SK-N-SH (cell line): ENCODE measurements around the gene CCDC183. TPM values are rescaled to one million over a fixed set of nuclear protein-coding genes. Genes with fewer than 3 reads are reported as not detected.

ENCODE experiments used
- CTCF ChIA-PET: fragments of 300-600, 350-600 bp; formaldehyde crosslinking; extraction: SDS; loops from one replicate; lab custom pipeline; 2021; lab: Yijun Ruan, JAX
- POLR2A ChIA-PET: fragments of 350-600 bp; sonication (Branson Sonifier 250); formaldehyde crosslinking; extraction: SDS; loops from one replicate; lab custom pipeline; 2020; ENCODE audit warnings: antibody characterized with exemption, inconsistent platforms; lab: Yijun Ruan, JAX
- DNase-seq: peaks from one replicate; pipeline ENCODE4 v3.0.0; 2012
- H2AFZ ChIP-seq: fragments of 200-600 bp; sonication (generic); 2 replicates; pipeline ENCODE4 v1.8.1; 2016; ENCODE audit warnings: antibody characterized with exemption, mild to moderate bottlenecking, low read depth
- H3F3A ChIP-seq: fragments of 200-600 bp; sonication (generic); replicated peaks from 2 replicates; pipeline ENCODE3; 2016; ENCODE audit warnings: antibody characterized with exemption, mild to moderate bottlenecking; ENCODE audit not compliant: insufficient read depth
- H3K27ac ChIP-seq, 2 experiments: fragments of 200-500 bp in 1 of 2; fragments of 200-600 bp in 1 of 2; sonication (Bioruptor generic) in 1 of 2; sonication (generic), shearing (Covaris generic) in 1 of 2; 2 replicates each; pipeline versions ENCODE4 v1.5.1 to v1.6.1; 2014 to 2016; ENCODE audit warnings: low read depth in 2 of 2, inconsistent platforms in 1 of 2, low read length in 1 of 2, mild to moderate bottlenecking in 1 of 2, mixed read lengths in 1 of 2
- H3K27me3 ChIP-seq: fragments of 200-600 bp; sonication (generic), shearing (Covaris generic); 2 replicates; pipeline ENCODE4 v1.6.1; 2016; ENCODE audit warnings: mixed run types; ENCODE audit not compliant: insufficient read depth
- H3K36me3 ChIP-seq, 2 experiments: fragments of 200-500 bp in 1 of 2; fragments of 200-600 bp in 1 of 2; sonication (Bioruptor generic) in 1 of 2; sonication (generic) in 1 of 2; replicated peaks in 1 of 2; 2 replicates each; pipeline versions ENCODE3 to v1.5.1; 2014 to 2016; ENCODE audit warnings: low read length in 1 of 2, mild to moderate bottlenecking in 1 of 2; ENCODE audit not compliant: insufficient read depth in 2 of 2, control insufficient read depth in 1 of 2
- H3K4me1 ChIP-seq, 2 experiments: fragments of 200-500 bp in 1 of 2; fragments of 200-600 bp in 1 of 2; sonication (Bioruptor generic) in 1 of 2; sonication (generic), shearing (Covaris generic) in 1 of 2; 2 replicates each; pipeline versions ENCODE4 v1.5.1 to v1.6.1; 2014 to 2016; ENCODE audit warnings: low read depth in 1 of 2, low read length in 1 of 2, mixed run types in 1 of 2; ENCODE audit not compliant: insufficient read depth in 2 of 2, control insufficient read depth in 1 of 2
- H3K4me2 ChIP-seq: fragments of 200-600 bp; sonication (generic), shearing (Covaris generic); 2 replicates; pipeline ENCODE4 v1.6.1; 2017; ENCODE audit warnings: mixed run types
- H3K4me3 ChIP-seq, 2 experiments: fragments of 200-500 bp in 1 of 2; fragments of 200-600 bp in 1 of 2; sonication (Bioruptor generic) in 1 of 2; sonication (generic), shearing (Covaris generic) in 1 of 2; 2 replicates each; pipeline versions ENCODE4 v1.5.1 to v1.8.1; 2014 to 2016; ENCODE audit warnings: low read depth in 2 of 2, inconsistent platforms in 1 of 2, low read length in 1 of 2, mild to moderate bottlenecking in 1 of 2, mixed read lengths in 1 of 2, moderate library complexity in 1 of 2
- H3K79me2 ChIP-seq: fragments of 200-600 bp; sonication (generic); 2 replicates; pipeline ENCODE4 v1.8.1; 2017; ENCODE audit warnings: mild to moderate bottlenecking; ENCODE audit not compliant: insufficient read depth
- H3K9ac ChIP-seq: fragments of 200-600 bp; sonication (generic); 2 replicates; pipeline ENCODE4 v1.6.1; 2017; ENCODE audit warnings: mixed run types
- H3K9me2 ChIP-seq: fragments of 200-600 bp; sonication (generic); 2 replicates; pipeline ENCODE4 v1.6.1; 2017; ENCODE audit warnings: mixed run types
- H3K9me3 ChIP-seq: fragments of 200-600 bp; sonication (generic); 2 replicates; pipeline ENCODE4 v1.6.1; 2017; ENCODE audit warnings: mixed run types, mild to moderate bottlenecking, moderate library complexity
- H4K20me1 ChIP-seq: fragments of 200-600 bp; sonication (generic); 2 replicates; pipeline ENCODE4 v1.6.1; 2017; ENCODE audit warnings: mild to moderate bottlenecking, mixed run types; ENCODE audit not compliant: insufficient read depth
- MEF2A ChIP-seq: IDR thresholded peaks from 2 replicates; pipeline ENCODE4 v1.4.0; 2012; ENCODE audit warnings: low read depth, borderline replicate concordance
- NFIC ChIP-seq: IDR thresholded peaks from 2 replicates; pipeline ENCODE4 v1.4.0; 2012; ENCODE audit warnings: borderline replicate concordance
- NRF1 ChIP-seq: IDR thresholded peaks from 2 replicates; pipeline ENCODE4 v1.6.1; 2012; ENCODE audit warnings: low read depth, mild to moderate bottlenecking, low read length
- POLR2AphosphoS5 ChIP-seq: IDR thresholded peaks from 2 replicates; pipeline ENCODE4 v1.6.1; 2012; ENCODE audit warnings: low read depth, low read length
- TCF12 ChIP-seq: IDR thresholded peaks from 2 replicates; pipeline ENCODE4 v1.4.0; 2012
- WGBS: methylation state at CpG from one replicate; pipeline ENCODE4 v1.1.6; 2017; ENCODE audit warnings: low lambda C conversion rate; 5-methylcytosine and 5-hydroxymethylcytosine counted together
- polyA plus RNA-seq, 3 experiments: library from polyadenylated mRNA; depleted of rRNA; stranded (reverse); fragments of >200 nt; gene quantifications; 2 replicates each; pipeline ENCODE4 v1.2.3, GENCODE V29; 2012
- TF ChIP-seq, protein P1 (sequence below): fragments of 200-600 bp; sonication (generic); IDR thresholded peaks from 2 replicates; pipeline ENCODE4 v1.6.1; 2017; ENCODE audit warnings: antibody characterized with exemption, mild to moderate bottlenecking, moderate library complexity
- TF ChIP-seq, protein P2 (sequence below): IDR thresholded peaks from 2 replicates; pipeline ENCODE4 v1.4.0; 2012; ENCODE audit warnings: low read depth, borderline replicate concordance
- TF ChIP-seq, protein P3 (sequence below): IDR thresholded peaks from 2 replicates; pipeline ENCODE4 v1.6.1; 2012; ENCODE audit warnings: mild to moderate bottlenecking, low read depth, low read length, moderate library complexity
- TF ChIP-seq, protein P4 (sequence below): IDR thresholded peaks from 2 replicates; pipeline ENCODE4 v1.4.0; 2012; ENCODE audit warnings: low read depth, borderline replicate concordance
- TF ChIP-seq, protein P5 (sequence below): fragments of 150-350 bp; IDR thresholded peaks from 2 replicates; pipeline ENCODE4 v1.6.1; 2017; ENCODE audit warnings: antibody characterized with exemption, low read length, low read depth, borderline replicate concordance

CCDC183 gene
- polyA plus RNA-seq, 1 of the 3 experiments (the other 2 are of a cell fraction), result 5.3 TPM

DNA sequence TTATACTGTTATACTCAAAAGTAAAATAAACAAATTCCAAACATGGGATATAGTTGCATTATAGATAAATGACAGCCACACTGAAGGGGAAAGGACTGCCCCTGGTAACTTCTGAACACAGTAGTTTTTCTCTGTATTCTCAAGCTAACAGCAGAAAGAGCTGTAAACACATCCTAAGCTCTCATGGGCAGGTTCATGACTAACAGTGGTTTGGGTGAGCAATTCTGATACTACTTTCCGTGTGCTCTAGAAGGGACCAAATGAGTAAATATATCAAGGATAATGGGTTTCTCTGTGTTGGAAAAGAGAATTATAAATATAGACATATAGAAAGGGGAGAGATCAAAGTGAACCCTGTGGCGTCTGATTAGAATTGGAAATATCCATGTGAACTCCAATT lies 45.6 kb upstream of the CCDC183 start:
- Histone ChIP-seq H3K4me2 (no peak overlapping the region), H3K36me3 (no peaks in the 10 kb centered on the region), H3K27me3 (no peaks in the 10 kb centered on the region), H3K9me3 (no peaks in the 10 kb centered on the region), H4K20me1 (no peaks in the 10 kb centered on the region), H2AFZ (no peak overlapping the region), H3F3A (peaks cover 3% of the 10 kb centered on the region), H3K9me2 (no peaks in the 10 kb centered on the region), H3K79me2 (no peaks in the 10 kb centered on the region), H3K4me1 (no peaks in the 10 kb centered on the region), H3K9ac (no peak overlapping the region), H3K27ac (no peak overlapping the region), H3K4me3 (no peak overlapping the region)
- POLR2A ChIA-PET, result no interaction called here
- WGBS, result 29% methylated on average over 2 of the region's 2 CpGs
- CTCF ChIA-PET, result interaction anchor here (4.7 kb wide), 1 partner anchor 10 kb away, joined by 19 read pairs; no protein-coding TSS in a partner anchor
- DNase-seq, result no peak
- TF ChIP-seq MEF2A (no peak), POLR2AphosphoS5 (no peak), TCF12 (no peak), NFIC (no peak), NRF1 (no peak)
- TF ChIP-seq, protein P1, sequence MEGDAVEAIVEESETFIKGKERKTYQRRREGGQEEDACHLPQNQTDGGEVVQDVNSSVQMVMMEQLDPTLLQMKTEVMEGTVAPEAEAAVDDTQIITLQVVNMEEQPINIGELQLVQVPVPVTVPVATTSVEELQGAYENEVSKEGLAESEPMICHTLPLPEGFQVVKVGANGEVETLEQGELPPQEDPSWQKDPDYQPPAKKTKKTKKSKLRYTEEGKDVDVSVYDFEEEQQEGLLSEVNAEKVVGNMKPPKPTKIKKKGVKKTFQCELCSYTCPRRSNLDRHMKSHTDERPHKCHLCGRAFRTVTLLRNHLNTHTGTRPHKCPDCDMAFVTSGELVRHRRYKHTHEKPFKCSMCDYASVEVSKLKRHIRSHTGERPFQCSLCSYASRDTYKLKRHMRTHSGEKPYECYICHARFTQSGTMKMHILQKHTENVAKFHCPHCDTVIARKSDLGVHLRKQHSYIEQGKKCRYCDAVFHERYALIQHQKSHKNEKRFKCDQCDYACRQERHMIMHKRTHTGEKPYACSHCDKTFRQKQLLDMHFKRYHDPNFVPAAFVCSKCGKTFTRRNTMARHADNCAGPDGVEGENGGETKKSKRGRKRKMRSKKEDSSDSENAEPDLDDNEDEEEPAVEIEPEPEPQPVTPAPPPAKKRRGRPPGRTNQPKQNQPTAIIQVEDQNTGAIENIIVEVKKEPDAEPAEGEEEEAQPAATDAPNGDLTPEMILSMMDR, result no peak
- TF ChIP-seq, protein P2, sequence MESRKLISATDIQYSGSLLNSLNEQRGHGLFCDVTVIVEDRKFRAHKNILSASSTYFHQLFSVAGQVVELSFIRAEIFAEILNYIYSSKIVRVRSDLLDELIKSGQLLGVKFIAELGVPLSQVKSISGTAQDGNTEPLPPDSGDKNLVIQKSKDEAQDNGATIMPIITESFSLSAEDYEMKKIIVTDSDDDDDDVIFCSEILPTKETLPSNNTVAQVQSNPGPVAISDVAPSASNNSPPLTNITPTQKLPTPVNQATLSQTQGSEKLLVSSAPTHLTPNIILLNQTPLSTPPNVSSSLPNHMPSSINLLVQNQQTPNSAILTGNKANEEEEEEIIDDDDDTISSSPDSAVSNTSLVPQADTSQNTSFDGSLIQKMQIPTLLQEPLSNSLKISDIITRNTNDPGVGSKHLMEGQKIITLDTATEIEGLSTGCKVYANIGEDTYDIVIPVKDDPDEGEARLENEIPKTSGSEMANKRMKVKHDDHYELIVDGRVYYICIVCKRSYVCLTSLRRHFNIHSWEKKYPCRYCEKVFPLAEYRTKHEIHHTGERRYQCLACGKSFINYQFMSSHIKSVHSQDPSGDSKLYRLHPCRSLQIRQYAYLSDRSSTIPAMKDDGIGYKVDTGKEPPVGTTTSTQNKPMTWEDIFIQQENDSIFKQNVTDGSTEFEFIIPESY, result no peak
- TF ChIP-seq, protein P3, sequence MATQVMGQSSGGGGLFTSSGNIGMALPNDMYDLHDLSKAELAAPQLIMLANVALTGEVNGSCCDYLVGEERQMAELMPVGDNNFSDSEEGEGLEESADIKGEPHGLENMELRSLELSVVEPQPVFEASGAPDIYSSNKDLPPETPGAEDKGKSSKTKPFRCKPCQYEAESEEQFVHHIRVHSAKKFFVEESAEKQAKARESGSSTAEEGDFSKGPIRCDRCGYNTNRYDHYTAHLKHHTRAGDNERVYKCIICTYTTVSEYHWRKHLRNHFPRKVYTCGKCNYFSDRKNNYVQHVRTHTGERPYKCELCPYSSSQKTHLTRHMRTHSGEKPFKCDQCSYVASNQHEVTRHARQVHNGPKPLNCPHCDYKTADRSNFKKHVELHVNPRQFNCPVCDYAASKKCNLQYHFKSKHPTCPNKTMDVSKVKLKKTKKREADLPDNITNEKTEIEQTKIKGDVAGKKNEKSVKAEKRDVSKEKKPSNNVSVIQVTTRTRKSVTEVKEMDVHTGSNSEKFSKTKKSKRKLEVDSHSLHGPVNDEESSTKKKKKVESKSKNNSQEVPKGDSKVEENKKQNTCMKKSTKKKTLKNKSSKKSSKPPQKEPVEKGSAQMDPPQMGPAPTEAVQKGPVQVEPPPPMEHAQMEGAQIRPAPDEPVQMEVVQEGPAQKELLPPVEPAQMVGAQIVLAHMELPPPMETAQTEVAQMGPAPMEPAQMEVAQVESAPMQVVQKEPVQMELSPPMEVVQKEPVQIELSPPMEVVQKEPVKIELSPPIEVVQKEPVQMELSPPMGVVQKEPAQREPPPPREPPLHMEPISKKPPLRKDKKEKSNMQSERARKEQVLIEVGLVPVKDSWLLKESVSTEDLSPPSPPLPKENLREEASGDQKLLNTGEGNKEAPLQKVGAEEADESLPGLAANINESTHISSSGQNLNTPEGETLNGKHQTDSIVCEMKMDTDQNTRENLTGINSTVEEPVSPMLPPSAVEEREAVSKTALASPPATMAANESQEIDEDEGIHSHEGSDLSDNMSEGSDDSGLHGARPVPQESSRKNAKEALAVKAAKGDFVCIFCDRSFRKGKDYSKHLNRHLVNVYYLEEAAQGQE, result no peak
- TF ChIP-seq, protein P4, sequence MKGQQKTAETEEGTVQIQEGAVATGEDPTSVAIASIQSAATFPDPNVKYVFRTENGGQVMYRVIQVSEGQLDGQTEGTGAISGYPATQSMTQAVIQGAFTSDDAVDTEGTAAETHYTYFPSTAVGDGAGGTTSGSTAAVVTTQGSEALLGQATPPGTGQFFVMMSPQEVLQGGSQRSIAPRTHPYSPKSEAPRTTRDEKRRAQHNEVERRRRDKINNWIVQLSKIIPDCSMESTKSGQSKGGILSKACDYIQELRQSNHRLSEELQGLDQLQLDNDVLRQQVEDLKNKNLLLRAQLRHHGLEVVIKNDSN, result no peak
- TF ChIP-seq, protein P5, sequence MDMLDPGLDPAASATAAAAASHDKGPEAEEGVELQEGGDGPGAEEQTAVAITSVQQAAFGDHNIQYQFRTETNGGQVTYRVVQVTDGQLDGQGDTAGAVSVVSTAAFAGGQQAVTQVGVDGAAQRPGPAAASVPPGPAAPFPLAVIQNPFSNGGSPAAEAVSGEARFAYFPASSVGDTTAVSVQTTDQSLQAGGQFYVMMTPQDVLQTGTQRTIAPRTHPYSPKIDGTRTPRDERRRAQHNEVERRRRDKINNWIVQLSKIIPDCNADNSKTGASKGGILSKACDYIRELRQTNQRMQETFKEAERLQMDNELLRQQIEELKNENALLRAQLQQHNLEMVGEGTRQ, result no peak
